NCI-H524 treated with DMSO at 0.1 percent for 48 hours (cell line): ENCODE measurements around the gene GNAQ.

Source experiments
- DNase-seq: peaks from one replicate; lab custom pipeline; 2025; lab: John Stamatoyannopoulos, UW

Gene GNAQ

DNA sequence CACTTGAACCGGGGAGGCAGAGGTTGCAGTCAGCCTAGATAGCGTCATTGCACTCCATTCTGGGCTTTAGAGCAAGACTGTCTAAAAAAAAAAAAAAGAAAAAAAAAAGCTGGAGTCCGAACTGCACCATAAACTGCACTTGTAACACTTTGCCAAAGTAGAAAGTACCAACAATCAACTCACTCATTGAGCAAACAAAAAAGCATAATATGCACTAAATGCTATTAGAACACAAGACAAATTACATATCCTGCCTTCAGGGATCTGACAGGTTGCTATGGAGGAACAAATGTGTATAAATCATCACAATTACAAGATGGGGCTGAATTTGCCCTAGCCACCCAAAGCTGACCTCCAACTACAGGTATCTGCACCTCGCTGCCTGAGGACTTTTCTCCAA is 27.9 kb downstream of the GNAQ start:
- DNase-seq = no peak

DNA sequence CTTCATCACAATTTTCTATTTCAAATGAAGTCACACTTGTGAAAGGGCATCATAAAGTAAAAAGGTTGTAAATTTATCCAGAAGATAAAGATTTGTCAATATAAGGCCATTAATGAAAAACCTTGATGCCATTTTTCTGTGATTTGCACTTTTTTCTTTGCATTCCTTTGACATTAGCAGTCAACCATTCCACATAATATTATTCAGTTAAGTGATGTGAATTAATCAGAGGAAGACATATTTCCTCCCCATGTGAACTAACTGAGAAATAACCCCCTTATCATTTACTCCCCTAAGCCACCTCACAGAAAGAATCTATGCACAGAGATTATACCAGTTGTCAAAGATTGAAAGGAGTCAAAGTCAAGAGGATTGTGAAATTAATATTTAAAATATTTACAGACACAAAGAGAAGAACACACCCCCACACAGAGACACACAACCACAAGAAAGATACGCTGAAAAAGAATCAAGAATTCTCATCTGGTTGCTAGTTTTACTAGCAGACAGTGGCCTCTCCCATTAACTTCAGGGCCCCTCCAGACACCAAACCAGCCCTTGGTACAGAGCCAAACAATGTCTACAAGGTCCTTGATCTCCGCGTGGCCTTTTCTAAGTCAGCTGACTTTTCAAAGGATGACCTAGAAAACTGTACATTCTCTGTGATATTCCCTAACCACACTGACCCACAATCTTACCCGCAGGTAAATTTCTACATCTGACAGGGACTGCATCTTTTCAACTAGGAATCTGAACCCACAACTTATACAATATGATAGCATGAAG is 29.5 kb downstream of the GNAQ start:
- DNase-seq = no peak

DNA sequence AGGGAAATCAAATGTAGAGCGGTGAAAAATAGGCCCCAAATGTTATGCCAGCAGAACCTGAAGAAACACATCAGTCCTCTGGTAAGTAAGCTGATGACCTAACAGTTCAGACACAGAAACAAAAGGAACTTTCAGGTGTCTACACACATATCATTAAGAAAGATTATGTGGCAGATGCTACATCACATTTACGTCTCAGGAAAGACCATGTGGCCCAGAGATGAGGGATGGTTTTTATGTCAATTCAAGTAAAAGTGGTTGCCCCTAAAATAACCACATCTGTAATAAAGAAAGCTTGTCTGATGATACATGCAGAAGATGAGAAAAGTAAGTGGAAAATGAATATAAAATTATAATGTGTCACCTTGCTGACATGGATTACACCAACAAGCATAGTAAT is 31.4 kb downstream of the GNAQ start:
- no peak for DNase-seq

DNA sequence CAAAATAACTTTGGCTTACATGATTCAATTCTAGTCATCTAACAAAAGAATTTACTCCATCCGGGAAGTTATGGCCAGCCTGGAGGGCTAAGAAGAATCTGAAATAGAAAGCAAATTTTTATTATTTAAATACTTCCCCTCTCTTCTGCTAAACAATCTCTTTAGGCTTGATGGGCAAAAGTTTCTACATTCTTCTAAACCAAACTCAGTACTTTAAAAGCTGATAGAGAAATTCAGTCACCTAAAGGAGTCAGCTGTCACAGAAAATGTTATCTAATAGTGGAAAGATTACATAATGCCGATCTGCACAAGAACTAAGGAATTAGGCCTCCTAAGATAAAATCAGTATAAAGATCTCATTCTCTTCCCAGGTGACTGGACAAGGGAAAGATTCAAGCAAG is 32.4 kb downstream of the GNAQ start:
- no peak for DNase-seq

DNA sequence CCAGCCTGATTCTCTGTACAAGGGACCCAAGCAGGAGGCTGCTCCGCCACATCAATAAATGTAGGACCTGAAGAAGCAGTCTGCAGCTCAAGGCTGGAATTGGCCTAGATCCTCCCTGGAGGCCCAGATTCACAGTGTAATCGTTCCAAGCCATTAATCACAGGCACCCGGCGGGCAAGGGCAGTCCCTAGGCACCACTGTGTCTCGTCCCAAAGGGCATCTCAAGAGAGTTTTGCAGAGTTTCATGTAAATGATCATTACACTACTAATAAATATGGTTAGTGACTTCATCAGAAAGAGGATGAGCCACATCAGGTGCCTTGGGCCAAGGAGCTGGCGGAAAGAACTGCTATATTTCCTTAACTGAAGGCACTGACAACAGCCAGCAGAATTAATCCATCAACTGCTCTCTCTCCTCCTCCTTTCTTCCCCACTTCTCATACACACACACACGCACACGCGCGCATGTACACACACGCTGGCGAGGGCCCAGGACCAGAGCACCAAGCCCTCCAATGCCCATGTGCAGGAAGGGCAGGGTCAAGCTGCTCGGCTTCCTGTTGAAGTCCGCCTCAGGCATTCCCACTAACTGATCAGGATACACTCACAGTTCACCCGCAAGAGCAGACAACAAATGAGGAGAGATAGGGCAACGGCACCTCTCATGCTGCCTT is 33.9 kb downstream of the GNAQ start:
- DNase-seq = no peak

DNA sequence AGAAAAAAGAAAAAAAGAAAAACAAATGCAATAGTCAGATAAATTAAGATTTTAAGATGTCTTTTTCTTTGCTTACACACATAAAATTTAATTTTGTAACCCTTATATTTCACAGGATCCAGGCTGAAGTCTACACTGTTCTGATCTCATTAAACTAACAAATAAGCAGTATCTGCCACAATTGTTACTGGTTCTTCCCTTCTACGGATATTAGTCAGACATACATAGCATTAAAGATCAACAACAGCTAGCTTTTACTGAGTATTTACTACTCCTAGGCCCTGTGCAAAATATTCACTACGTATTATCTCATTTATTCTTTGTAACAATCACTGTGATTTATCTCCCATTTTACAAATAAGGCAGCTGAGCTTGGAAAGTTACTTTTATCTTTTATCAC is 34.9 kb downstream of the GNAQ start:
- DNase-seq = no peak

DNA sequence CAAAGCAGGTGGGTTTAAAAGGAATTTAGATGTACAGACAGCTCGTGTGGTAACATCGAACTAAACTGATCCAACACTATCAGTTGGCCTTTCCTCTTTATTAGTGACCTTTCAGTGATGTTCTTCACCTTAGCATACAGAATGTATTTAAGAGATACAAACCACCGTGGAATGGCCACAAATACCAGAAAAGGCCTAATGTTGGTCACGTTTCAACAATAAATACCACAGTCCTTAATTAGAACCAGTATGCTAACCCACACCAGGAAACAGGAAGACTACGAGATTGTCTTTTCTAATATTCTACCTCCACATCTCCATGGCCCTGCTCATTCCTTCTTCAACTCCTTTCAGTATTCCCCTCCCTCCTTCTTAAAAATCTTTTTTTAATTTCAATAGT is 40.4 kb downstream of the GNAQ start:
- no peak for DNase-seq

DNA sequence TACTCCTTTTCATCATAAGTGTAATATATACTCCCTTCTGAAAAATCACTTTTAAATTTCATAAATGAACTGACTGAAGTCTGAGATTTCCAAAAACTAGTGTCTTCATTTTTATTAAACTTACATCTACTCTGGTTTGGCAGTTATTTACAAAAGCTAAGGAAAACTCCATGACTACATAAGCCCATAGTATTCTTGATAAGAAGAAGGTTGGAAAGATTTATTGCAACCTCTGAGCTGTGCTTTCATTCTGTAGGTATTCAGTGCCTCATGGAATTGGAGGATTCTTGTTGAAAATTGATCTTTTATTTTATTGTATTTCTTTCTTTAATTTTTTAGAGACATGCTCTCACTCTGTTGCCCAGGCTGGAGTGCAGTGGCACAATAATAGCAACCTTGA is 41.7 kb downstream of the GNAQ start:
- DNase-seq = no peak

DNA sequence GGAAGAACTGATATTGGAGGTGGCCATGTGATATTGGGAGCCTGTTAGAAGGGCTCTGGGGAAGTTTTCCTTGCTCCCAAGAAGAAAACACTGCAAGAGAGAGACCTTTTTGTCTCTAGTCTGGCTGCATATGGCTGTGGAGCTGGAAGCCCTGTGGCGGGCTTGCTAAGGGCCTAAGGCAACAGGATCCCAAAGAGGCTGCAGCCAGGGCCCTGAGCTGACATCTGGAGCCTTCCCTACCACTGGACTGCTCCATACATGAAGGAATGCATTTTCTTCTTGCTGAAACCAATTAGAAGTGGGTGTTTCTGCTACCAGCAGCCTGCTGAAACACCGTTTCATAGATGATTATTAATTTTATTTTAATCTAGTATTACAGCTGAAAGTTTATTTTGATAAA is 42.2 kb downstream of the GNAQ start:
- DNase-seq = no peak

DNA sequence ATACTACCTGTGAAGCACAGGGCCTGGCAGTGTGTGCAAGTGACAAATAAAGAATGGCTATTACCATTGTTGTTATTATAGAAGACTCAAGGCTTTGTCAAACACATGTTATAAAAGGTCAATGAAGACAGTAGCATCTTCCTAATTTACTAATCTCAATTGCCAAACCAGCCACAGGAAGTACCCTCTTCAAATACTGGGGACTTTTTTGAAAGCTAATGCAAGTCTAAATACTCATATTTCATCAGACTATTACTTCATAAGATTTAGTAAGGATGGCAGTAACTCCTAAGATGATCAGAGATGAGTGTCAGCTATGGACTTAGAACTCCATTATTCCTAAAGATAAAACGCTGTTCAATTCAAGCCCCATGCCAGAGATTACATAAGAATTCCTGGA is 43.0 kb downstream of the GNAQ start:
- DNase-seq = no peak

DNA sequence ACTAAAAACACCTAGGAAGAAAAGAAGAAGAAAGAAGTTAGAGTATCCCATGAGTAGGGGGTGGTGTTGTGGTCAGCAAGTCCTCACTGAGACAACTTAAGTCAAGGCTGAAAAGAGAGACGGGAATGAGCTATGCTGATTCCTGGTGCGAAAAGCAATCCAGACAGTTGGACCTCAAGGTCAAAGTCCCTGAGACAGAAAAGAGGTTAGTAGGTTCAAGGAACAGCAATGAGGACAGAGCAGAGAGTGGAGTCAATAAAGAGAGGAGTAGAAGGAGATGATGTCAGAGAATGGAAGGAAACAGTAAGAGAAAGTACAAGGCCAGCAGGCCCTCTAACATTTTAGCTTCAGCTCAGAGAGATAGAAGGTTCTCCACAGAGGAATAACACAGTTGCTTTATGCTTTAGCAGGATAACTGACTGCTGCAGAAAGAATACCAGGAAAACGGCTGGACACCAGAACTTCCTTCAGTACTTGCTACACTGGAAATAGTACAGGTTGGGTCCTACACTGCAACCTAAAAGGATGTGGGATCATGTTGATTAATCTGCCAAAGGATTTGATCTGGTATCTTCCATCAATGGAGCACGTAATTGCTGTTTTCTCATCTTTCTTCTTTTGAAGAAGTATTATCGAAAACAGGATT is 43.6 kb downstream of the GNAQ start:
- DNase-seq = no peak

DNA sequence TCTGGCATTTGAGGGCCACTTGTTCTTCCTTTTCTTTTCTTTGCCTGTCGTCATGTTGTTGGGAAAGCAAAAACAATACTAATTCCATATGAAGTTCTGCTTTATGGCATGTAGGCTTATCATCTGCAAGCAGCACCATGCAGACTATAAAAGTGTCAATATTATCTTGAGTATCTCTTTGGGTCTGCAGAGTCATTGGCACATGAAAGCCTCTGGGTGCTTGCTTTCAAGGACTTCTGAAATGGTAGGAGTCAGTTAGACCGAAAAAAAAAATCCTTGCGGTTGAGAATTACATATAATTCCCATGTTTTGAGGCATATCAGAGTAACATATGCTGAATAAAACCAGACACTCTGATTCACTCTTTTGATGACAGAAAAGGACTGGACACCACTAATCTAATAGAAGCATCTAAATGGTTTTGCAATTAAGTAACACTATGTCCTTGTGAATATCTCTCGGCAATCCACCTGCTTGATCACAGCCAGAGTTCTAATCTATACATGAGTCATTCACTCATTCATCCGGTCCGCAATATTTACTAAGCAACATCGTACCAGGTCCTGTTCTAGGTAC is 44.4 kb downstream of the GNAQ start:
- no peak for DNase-seq

DNA sequence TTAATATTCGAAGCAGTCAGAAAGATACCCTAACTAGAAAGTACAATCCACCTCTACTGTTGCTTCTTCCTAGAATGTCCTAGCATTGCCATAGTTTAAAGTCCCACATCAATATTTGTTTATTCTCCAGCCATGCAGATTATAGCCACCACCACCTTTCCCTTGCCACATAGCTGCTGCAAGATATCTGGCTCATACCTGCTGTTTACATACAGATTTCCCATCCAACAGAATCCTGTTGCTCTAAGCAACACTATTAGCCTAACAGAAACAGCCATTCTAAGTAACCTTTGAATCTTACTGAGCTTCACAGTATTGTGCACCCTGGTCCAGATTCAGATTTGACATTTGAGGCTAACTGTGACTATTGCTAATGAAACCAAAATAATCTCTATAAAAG is 45.6 kb downstream of the GNAQ start:
- DNase-seq = no peak

DNA sequence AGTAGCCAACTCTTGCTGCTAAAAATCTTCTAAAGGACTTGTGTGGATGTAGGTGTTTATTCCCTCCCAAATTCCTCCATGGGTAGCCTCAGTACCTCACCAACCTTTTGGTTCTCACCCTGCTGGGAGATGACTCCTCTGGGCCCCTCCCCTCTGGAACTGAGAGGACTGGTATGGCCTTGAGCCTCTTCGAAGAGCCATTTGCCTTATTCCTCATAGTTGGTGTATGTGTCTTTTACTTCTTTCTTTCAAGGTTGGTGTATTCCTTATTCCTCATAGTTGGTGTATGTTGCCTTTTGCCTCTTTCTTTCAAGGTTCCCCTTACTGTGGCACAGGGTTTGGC is 48.3 kb downstream of the GNAQ start:
- no peak for DNase-seq

DNA sequence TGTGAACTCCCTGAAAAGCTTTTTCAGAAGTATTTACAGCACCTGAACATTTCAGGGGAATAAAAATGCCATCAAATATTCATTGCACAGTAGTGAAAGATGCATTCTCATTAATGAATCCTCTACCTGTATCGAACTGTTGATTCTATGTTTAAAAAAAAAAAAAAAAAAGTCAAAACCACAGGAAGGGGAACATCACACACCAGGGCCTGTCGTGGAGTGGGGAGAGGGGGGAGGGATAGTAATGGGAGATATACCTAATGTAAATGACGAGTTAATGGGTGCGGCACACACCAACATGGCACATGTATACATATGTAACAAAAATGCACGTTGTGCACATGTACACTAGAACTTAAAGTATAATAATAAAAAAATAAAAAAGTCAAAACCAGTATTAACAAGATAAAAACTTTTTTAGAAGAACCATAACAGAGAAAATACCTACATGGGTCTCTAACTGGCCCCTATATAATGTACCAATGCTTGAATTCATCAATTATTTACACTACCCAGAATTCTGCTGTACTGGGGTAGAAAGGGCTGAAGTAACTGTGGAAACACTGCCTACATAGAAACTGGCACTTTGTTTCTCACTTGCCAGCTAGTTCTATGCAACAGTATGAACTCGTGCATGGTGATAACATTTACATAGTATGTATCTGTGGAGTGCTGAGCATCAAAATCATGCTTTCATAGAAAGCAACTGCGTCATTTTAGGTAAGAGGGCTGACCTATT is 48.9 kb downstream of the GNAQ start:
- DNase-seq = no peak

DNA sequence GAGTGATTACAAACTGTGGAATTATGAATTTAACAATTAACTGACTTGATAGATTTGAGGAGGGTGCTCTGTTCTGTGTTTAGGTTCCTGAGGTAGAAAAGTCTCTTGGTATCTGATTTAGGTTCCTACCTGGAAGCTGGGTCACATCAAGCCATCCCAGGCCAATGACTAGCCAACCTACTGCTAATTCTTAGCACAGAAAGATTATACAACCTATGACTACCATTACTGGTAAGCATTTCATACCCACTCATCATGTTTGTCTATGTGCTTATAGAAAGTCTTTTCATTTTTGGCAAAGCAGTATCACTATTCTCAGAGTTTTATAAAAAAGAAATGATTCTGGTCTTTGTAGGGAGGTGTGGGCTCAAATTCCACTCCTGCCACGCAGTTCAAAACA is 49.7 kb downstream of the GNAQ start:
- no peak for DNase-seq

DNA sequence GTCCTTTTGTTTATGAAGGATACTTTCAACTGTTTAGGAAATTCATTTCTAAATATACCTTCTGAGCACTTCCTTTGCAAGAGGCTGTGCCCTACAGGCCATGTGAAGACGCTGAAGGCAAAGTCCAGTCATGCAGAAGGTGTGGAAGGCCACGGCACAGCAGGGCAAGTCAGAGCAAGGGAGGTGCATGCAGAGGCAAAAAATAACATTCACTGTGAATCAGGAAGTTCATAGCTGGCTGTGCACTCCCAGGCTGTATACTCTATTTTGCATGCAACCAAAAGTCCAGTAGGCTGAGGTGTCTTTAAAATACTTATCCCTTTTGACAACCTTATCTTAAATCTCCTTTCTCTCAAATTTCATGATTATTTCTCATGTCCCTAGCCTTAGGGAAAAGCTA is 50.3 kb downstream of the GNAQ start:
- no peak for DNase-seq

DNA sequence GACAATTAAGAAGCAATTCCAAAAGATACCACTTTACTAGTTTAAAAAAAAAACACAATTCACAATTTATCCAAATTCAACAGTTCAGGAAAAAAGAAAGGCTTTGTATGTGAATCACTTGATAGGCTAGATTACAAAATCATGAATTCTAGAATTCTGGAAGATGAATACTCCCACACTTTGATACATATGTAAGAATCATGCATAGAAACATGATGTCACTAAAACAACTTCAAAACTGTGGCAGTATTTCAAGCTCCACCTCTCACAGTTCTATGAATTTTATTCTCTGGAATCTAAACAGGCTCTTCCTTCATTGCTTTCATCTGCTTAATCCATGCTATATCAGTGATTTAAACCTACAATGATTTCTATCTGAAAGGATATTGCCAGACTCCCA is 51.0 kb downstream of the GNAQ start:
- DNase-seq = no peak

DNA sequence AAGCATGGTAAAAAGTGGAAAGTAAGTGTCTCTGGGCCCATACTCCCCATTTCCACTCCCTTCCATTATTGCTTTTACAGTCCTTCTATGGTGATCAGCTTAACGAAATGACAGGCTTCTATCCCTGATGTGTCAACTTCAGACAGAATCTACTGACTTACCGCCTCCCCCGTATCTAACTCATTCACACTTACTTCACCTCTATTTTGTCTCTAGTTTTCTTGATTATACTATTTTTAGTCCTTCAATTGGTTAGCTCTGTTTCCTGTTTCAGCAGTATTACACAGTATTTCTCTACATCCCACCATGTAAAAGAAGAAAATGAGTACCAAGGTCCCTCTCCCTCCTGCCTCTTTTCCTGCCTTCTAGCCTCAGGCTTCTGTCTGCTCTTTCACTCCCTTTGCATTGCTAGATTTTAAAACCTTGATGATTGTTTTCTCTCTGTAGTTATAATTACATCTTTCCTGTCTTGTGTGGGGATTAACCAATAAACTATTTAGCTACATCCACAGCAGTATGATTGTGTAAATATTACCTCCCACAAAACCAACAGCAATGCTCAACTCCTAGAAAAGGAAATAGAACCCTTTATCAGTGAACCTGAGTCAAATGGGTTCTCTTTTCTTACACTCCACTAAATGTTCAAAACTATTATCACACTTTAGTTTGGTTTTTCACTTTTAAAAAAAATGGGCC is 53.4 kb downstream of the GNAQ start:
- no peak for DNase-seq

DNA sequence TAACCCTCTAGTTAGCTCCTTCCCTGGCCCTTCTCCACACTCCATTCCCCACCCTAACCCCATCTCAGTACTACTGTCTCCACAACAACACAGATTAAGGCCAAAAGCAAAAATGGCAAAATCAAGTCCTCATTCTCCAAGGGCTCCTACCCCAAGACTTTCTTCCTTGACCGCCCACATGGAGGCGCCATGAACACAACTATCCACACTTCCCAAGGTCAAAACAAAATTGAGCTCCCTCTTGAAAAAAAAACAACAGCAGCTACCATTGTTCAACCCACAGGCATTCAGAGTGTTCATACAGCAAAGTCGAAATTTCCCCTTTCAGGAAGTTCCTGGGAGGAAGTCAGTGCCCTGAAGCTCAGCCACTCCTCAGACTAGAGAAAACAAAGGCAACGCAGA is 54.4 kb downstream of the GNAQ start:
- DNase-seq = no peak

DNA sequence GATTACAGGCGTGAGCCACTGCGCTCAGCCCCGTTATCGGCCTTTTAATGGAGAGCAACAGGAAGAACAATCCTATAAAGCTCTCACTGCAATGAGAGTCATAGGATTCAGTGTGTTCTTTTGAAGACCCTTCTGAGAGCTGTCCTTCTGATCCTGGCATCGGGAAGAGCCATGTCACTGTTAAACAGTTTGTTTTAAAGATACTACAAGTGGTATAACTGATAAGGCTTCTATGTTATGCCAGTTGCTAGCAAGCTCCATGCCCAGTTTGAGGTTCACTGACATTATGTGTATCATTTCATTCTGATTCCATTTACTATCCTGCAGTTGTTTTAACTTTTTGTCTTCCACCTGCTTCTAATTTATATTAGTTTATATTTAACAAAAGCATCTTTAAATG is 55.8 kb downstream of the GNAQ start:
- no peak for DNase-seq

DNA sequence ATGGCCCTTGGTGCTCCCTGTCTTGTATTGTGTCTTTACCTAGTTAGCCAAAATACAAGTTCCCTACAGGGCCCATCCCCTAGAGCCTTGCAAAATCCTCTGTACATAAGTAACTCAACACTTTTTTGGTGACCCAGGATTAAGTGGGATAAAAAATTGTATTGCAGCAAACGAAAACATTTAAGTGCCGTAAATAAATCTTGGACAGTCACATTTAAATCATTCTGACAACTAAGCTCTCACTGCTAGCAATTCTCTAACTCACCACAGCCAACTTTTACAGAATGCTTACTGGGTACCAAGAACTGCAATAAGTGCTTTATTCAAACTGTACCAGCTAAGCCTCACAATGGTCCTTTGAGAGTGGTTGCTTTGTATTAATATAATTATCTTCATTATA is 56.6 kb downstream of the GNAQ start:
- DNase-seq = no peak
